HG02852 (cell line): Measurements from ENCODE around the gene DZIP1L.

Source experiments
- ATAC-seq: cut with Tn5 transposase; IDR thresholded peaks from one replicate; pipeline ENCODE4 v1.9.1; 2021; ENCODE audit warnings: mild to moderate bottlenecking, moderate library complexity; ENCODE audit not compliant: unreplicated experiment

DZIP1L gene

GRCh38 chr3:138070006-138070405 is 45.4 kb downstream of the DZIP1L start:
- no peak for ATAC-seq

- peak; percentile 71 for ATAC-seq
These were observed 46.7 kb downstream of the DZIP1L start for GRCh38 chr3:138068579-138069174.

GRCh38 chr3:138068046-138068445 is 47.4 kb downstream of the DZIP1L start:
- ATAC-seq = no peak

- ATAC-seq = no peak
These were observed 48.4 kb downstream of the DZIP1L start for GRCh38 chr3:138066972-138067371.

GRCh38 chr3:138066383-138066782 is 49.0 kb downstream of the DZIP1L start:
- peak; percentile 95 for ATAC-seq

GRCh38 chr3:138065949-138066348 is 49.5 kb downstream of the DZIP1L start:
- peak; percentile 5 for ATAC-seq

- ATAC-seq = no peak
These were observed 52.0 kb downstream of the DZIP1L start for GRCh38 chr3:138063416-138063815.

- ATAC-seq = no peak
These were observed 52.8 kb downstream of the DZIP1L start for GRCh38 chr3:138062626-138063025.

- no peak for ATAC-seq
These were observed 53.4 kb downstream of the DZIP1L start for GRCh38 chr3:138062037-138062436.

GRCh38 chr3:138060792-138061191 is 54.6 kb downstream of the DZIP1L start:
- peak; percentile 60 for ATAC-seq

GRCh38 chr3:138059261-138059660 is 56.1 kb downstream of the DZIP1L start:
- ATAC-seq = no peak

GRCh38 chr3:138057384-138057783 is 58.0 kb downstream of the DZIP1L start:
- ATAC-seq = no peak

GRCh38 chr3:138054057-138054456 is 61.4 kb downstream of the DZIP1L start:
- ATAC-seq = no peak

GRCh38 chr3:138051947-138052802 is 63.2 kb downstream of the DZIP1L start:
- ATAC-seq = peak; percentile 84

GRCh38 chr3:138049157-138049919 is 66.1 kb downstream of the DZIP1L start:
- no peak for ATAC-seq

GRCh38 chr3:138047596-138048158 is 67.7 kb downstream of the DZIP1L start:
- ATAC-seq = no peak

GRCh38 chr3:138046955-138047354 is 68.5 kb downstream of the DZIP1L start:
- ATAC-seq = no peak

GRCh38 chr3:138046085-138046484 is 69.3 kb downstream of the DZIP1L start:
- no peak for ATAC-seq

GRCh38 chr3:138043266-138044029 is 72.0 kb downstream of the DZIP1L start:
- no peak for ATAC-seq

- no peak for ATAC-seq
These were observed 73.4 kb downstream of the DZIP1L start for GRCh38 chr3:138042043-138042442.
